NCI-H446 treated with DMSO at 0.1 percent for 48 hours (cell line): ENCODE results near the gene MME.
"Not testable (repeated sequence)": the region's sequence is repeated elsewhere in the genome, so short reads cannot be mapped to it uniquely, and the experiment has no call there.

Source experiments
- DNase-seq: peaks from one replicate; lab custom pipeline; 2025; lab: John Stamatoyannopoulos, UW

The MME gene

DNA sequence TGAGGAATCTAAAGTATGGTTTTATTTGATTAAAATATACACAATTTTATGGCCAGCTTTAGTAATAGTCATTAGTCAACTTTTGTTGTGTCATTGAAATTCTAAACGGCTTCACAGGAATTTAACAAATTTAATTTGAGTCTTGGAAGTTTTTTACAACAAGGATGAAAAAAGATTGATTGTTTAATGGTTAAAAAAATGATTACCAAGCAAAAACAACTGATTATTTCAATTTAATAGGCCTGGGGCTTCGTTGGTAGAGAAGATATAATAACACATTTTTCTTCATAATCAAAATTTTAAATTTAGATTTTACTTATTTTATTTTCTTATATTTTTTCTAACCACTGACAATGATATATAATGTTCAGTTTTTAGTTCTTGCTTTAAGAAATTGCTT, 4.4 kb downstream of the MME start:
- no peak for DNase-seq

DNA sequence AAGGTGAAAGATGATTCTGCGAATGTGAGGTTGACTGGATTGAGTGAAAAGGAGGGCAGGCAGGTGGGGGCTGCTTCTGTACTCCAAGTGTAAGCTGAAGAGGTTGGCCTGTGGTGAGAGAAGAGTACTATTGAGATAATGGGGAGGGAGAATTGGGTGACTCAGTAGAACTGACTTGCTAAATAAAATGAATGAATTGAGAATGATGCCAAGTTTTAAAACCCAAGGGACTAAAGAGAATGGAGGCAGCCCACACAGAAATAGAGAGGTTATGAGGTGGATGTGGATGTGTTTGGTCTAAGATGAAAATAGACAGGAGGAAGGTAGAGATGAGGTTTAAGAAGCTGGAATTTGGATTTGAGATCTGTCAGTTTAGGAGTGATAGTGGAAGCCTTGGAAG, 5.9 kb downstream of the MME start:
- DNase-seq = no peak

DNA sequence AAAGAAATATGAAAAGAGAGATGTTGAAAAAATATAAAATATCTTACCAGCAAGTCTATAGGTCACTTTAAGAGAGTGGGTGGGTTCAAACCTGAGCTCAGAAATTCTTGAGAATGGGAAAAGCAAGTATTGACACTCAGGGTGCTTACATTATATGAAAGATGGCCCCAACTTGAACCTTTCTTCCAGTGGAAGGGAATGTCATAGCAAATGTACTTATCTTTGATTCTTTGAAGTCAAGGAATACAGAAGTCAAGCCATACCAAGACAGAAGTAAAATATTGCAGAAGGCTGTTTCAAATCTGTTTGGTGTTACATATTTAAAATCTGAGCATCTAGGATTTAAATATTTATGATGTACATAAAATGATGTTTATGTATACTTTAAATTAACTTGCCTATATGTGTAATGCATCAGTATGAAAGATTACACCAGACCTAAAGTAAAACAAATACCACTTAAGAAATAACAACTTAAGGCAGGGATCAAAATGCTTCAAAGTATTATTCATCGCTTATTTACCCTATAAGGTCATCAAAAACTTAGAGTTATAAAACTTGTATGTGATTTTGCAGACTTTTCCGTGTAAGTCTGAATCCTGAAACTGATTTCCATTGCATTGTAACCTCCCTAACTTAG, 8.7 kb downstream of the MME start:
- no peak for DNase-seq

DNA sequence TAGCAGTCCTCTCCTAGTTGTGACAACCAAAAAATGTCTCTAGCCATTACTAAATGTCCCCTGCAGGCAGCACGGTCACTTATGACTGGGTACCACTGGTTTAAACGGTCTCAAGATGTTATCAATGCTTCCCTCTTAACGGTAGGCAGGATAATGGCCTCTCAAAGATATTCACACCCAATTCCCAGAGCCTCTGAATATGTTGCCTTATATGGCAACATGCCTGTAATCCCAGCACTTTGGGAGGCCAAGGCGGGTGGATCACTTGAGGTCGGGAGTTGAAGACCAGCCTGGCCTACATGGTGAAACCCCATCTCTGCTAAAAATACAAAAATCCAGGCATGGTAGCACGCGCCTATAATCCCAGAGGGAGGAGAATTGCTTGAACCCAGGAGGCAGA, 9.4 kb downstream of the MME start:
- DNase-seq = no peak

DNA sequence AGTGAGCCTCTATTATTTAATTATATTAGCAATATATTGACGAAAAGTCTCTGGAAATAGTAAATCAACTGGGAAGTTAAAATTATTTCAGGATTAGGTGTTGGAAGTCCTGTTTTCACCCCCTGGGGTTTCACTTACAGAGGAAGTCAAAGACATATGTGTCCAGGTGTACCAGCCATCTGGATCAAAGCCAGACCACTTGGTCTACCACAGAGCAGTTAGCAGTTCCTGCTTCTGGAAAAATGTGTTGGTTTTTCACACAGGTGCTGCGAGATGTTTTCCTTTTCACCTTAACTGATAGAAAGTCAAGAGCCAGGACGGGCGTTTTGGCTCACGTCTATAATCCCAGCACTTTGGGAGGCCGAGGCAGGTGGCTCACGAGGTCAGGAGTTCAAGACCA, 13.1 kb downstream of the MME start:
- no peak for DNase-seq

DNA sequence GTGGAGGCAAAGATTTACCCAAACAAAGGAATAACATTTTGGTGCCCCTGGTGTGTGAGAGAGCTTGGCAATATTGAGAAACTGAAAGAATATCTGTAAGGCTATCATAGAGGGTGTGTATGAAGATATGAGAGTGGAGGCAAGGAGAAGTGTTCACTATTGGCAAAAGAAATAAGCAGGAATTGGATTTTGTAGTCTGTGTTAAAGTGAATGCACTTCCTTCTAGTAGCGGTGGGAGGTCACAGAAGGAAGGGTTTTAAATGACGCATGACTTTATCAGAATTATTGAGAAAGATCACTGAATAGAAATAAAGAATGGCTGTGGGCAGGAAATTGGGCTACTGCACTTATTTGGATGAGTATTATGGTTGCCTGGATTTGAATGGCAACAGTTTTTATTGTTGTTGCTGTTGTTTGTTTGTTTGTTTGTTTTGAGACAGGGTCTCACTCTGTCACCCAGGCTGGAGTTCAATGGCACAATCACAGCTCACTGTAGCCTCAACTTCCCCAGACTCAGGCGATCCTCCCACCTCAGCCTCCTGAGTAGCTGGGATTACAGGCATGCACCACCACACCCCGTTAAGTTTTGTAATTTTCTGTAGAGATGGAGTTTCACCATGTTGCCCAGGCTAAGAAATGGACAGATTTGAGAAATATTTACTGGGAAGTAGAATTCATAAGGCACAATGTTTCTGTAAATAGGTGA, 16.3 kb downstream of the MME start:
- DNase-seq = no peak

DNA sequence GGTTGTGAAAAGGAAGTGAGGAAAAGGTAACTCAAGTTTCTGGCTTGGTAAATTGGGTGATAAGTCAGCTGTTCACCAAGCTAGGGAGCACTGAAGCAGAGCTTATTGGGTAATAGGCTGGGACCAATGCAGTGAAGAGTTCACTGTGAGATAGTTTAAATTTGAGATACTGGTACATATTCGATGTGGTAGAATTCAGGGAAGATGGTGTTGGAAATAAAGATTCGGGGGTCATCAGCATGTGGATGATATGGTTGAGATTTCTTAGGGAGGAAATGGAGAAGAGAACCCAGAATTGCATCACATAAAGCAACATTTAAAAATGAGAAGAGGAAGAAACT, 16.9 kb downstream of the MME start:
- DNase-seq = no peak

DNA sequence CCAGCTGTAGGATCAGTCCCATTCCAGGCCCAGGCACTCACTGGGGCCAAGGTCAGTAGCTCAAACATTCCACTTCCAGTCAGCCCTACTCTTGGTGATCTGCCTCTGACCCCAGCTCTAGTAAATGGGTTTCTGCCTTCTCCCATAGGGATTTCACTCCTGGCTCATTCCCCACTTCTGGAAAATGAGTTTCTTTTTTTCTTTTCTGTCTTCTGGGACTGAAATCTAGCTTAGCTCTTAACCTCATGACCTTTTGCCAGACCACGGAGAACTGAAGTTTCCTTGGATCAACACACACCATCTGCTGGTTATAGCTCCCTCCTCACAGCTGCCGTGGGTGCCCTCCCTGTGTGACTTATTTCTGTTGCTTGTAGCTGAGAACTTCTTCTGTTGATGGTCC, 21.3 kb downstream of the MME start:
- no peak for DNase-seq

DNA sequence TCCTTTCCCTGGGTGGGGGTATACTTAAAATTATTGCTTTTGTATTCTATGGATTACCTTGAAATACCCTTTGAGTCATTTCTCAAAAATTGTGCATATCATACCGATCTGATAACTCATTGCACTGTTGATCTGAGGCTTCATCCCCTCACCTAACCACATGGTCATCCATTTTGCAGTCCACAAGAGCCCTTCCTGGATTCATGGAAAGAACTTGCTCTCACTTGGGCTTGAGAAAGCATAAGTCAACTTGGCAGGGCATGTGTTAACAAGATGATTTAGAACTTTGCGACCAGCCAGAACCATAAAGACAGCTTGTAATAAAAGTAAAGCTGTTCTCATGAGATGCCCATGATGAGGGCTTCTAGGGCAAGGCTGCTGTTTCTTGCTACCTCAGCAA, 22.2 kb downstream of the MME start:
- DNase-seq = no peak

DNA sequence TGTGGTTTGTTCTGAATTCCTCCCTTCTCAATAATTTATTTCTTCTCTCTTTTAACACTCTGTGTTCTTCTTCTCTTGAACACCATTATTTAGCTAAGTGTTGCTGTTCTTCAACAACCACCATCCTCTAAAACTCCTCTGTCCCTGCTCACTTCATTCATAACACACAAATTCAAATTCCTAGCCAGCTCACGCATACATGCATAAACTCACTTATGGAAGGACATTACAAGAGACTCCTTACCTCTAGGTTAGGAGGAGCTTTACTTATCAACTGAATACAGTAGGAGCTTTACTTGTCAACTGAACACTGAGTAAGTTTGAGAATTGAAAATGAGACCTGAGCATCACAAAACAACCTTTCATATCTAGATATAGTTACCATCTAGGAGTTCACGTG, 23.6 kb downstream of the MME start:
- no peak for DNase-seq

DNA sequence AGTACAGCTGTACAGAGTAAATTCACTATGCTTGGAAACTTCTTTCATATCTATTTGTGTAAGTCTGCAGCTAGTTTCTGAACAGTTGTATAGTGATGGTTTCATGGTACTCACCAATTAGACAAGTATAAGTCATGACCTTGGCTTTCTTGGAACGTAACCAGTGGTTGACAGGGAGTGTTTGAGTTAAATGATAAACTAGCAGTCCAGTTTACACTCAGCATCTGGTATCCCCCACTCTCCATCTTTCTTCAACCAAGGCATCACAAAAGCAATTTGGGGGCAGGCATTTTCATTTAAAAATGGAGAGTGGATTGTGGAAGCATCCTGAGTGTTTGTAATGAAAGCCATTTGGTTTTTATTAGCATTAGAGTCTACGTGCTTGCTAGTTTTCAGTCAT, 26.0 kb downstream of the MME start:
- no peak for DNase-seq

DNA sequence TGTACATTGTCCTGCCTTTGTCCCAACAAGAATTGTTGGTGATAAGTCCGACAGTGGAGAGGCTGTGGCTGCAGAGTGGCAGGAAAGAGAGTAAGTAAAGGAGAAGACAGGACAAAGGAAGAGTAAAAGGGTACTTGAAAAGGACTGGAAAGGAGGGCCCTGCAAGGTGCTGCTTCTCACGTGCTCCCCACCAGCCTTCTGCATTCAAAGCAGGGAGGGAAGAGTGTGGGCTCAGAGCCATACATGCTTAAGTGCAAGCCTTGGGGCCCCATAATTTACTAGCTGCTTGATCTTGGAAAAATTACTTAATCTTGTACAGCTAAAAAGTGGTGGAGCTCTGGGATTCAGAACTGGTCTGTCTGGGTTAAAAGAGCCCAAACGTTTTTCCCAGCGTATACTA, 29.9 kb downstream of the MME start:
- no peak for DNase-seq

DNA sequence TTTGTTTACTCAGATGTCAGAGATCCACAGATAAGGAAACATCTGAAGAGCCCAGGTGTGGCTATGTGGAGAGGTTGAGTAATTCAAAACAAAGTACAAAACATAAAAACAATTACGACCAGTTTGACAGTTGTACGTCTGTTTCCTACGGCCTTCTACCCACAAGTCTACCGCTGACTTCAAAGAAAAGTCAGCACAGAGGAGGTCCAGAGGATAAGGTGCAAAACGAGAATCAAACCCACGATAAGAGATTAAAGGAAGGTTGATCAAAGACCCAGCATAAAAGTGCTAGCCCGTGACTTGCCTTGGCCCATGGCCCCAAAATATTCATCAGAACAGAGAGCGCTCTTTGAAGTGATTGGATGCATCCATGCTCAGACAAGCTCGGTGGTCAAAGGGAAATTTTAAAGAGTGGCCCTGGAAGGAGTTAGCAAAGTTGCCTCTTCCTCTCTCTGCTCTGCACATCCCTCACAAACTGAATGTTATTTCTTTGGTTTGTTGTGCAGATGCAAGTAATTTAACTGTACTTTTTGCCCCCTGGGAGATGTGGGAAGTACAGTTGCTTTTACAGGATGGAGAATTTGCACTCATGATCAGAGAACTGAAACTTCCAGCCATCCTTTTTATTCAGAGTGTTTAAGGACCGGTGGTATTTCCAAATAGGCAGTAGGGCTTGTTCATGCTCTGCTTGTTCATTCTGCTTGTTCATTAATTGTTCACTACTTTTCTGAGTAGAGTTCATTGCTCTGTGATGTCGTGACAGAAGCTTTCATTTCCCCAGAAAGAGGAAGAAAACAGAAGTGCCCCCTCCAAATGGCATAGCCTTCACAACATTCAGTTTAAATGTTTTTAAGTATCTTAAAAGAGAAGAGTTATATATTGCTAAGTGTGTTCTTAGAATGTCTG, 31.1 kb downstream of the MME start:
- DNase-seq = no peak

DNA sequence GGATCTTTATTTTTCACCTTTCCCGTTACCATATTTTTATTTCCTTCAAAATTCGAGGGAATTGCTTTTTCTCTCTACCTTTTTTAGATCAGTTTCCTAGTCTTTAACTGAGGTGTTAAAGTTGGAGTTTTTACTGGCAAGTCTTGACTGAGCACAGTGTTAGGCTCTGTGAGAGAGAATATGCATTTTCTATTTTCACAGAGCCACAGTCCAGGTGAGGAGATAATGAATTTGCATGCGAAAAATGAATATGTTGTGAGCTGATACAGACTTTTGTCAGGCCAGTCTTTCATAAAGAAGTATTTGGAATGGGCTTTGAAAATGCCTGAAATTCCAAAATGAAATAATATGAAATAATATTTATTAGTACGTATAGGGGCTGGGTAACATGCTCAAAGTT, 31.9 kb downstream of the MME start:
- no peak for DNase-seq

DNA sequence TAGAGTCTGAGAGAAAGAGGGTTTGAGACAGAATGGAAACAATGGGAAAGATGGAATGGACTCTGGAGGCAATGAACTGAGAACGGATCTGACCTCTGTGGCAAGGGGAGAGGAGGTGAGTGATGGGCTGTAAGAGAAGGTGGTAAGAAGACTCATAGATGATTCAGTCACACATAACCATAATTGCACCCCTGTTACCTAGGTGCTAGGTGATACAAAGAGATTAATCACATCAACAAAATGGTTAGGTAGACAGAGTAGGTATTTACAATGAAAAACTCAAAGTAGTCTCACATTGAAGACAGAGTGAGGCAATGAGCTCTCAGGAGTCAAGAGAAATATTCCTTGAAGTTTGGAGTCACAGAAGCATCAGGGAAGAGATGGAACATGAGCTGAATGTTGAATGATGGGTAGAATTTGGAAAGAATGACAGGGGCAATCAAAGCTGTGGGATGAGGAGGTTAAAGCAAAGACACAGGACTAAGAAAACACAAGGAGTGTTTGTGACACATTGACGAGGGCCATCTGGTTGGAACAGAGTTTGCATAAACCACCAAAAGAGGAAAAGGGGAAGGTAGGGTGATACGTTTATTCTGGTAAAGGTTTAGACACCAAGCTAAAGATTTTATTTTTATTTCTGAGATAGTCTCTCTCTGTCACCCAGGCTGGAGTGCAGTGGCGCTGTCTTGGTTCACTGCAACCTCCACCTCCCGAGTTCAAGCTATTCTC, 32.7 kb downstream of the MME start:
- no peak for DNase-seq

DNA sequence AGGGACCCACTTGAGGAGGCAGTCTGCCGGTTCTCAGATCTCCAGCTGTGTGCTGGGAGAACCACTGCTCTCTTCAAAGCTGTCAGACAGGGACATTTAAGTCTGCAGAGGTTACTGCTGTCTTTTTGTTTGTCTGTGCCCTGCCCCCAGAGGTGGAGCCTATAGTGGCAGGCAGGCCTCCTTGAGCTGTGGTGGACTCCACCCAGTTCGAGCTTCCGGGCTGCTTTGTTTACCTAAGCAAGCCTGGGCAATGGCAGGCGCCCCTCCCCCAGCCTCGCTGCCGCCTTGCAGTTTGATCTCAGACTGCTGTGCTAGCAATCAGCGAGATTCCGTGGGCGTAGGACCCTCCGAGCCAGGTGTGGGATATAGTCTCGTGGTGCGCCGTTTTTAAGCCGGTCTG, 44.6 kb downstream of the MME start:
- not testable (repeated sequence) for DNase-seq

DNA sequence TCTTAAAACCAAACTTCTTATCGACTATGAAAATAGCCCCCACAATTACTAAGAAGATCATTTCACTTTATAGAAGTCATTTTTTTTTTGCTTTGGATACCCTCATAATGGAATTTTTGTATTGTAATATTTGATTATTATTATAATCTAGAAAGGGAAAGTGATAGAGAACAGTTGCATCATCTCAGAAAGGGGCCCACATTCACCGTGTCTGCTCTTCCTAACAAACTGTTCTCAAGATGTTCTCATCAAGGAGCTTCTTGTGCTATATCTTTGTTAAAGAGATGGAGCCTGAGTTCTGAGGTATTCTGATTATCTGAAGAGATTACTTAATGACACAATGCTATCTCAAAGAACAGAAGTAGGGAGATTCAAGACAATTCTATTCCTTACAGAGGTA, 49.3 kb downstream of the MME start:
- no peak for DNase-seq

DNA sequence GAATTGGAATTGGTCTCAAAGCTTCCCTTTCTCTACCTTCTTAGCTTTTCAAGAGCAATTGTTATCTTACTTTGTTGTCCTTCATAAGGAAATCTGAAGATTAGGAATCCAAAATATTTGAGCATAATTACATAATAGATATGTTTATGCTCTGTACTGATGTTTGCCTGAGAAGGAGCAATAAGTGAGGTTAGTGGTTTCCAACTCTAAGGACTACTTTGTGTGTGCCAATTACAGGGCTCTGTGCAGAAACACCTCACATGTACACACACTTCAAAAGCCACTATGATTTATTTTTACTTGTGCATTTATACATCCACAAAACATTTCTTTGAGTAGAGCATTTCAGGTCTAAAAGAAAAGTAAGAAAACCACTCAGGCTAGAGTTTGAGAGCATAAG, 49.9 kb downstream of the MME start:
- no peak for DNase-seq

DNA sequence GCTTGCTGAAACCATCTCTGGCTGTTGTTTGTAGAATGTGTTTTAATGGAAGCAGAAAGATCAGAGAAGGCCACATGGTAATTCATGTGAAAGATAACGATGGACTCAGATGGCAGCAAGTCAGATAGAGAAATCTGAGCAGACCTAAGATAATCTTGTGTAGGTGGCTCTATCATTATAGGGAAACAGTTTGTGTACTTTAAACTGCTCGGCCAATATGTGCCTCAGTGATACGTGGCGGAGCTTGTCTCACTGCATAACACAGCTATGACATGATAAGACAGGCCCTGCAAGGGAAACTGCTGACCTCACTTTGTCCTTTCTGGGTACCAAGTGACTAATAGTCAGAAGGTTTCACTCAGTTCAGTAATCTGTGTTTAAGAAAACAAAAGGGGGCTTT, 51.0 kb downstream of the MME start:
- no peak for DNase-seq

DNA sequence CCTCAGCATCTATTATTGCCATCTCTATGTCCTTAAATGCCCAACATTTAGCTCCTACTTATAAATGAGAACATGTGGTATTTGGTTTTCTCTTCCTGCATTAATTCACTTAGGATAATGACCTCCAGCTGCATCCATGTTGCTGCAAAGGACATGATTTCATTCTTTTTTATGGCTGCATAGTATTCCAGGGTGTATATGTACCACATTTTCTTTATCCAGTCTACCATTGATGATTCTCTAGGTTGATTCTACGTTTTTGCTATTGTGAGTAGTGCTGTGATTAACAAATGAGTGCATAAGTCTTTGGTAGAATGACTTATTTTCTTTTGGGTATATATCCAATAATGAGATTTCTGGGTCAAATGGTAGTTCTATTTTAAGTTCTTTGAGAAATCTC, 54.2 kb downstream of the MME start:
- not testable (repeated sequence) for DNase-seq

DNA sequence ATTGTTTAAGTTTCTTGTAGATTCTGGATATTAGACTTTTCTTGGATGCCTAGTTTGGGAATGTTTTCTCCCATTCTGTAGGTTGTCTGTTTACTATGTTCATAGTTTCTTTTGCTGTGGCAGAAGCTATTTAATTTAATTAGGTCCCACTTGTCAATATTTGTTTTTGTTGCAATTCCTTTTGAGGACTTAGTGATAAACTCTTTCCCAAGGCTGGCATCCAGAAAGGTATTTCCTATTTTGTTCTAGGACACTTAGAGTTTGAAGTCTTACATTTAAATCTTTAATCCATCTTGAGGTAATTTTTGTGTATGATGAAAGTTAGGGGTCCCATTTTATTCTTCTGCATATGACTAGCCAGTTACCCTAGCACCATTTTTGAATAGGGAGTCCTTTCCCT, 54.9 kb downstream of the MME start:
- DNase-seq = no peak

DNA sequence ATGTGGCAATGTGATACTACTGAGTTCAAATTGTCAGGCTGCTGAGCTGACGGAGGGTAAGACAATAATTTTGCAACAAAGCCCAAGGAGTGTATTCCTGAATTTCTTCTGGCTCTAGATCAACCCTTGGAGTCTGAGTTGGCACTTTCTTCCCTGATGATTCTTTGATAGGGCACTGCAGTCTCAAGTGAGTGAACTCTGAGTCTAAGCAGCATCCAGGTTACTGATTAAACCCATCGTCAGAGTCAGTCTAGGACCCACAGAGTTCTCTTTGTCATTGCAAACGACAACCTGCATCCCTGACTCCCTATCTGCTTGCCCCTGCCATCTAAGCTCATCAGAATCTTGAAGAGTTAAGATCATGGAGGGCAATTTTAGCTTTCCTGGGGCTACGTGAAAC, 58.6 kb downstream of the MME start:
- no peak for DNase-seq

DNA sequence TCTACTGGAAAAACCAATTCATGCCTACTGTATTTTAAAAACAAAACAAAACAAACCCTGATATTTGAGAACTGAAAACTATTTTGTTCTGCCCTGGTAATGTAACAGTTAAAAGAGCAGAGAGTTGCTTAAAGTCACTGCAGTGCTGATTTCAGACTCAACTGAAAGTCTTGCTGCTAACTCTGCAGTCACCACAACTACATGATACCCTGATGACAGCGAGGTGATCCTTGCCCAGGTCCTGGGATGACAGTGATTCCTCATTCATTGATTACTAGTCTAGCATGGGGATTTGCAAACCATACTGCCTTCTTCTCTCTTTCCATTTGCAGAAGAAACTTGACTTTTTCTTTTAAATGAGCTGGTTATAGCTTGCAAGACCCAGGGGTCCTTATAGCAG, 67.5 kb downstream of the MME start:
- no peak for DNase-seq
